HepG2 (cell line): Measurements from ENCODE around the gene SLC29A1. TPM values are rescaled to one million over a fixed set of nuclear protein-coding genes. Genes with fewer than 3 reads are reported as not detected.

Experiments used
- MEF2D ChIP-seq: sonication (generic); formaldehyde crosslinking; IDR thresholded peaks from 2 replicates; pipeline ENCODE4 v1.5.1; 2020; ENCODE audit warnings: mild to moderate bottlenecking, missing genetic modification reagents
- ONECUT2 ChIP-seq: sonication (generic); formaldehyde crosslinking; IDR thresholded peaks from 2 replicates; pipeline ENCODE4 v1.4.0; 2020; ENCODE audit warnings: missing genetic modification reagents
- STAT6 ChIP-seq: sonication (generic); formaldehyde crosslinking; IDR thresholded peaks from 2 replicates; pipeline ENCODE4 v1.4.0; 2020; ENCODE audit warnings: missing genetic modification reagents, mild to moderate bottlenecking, borderline replicate concordance
- ZNF180 ChIP-seq: sonication (generic); formaldehyde crosslinking; IDR thresholded peaks from 2 replicates; pipeline ENCODE4 v1.4.0; 2020; ENCODE audit warnings: low read depth, missing genetic modification reagents, borderline replicate concordance
- ZNF225 ChIP-seq: sonication (generic); formaldehyde crosslinking; IDR thresholded peaks from 2 replicates; pipeline ENCODE4 v1.4.0; 2020; ENCODE audit warnings: mild to moderate bottlenecking, missing genetic modification reagents
- ZNF547 ChIP-seq: sonication (generic); formaldehyde crosslinking; IDR thresholded peaks from 2 replicates; pipeline ENCODE4 v1.5.1; 2020; ENCODE audit warnings: mild to moderate bottlenecking, missing genetic modification reagents
- polyA plus RNA-seq, 8 experiments: library from polyadenylated mRNA; depleted of rRNA in 3 of 8; stranded (reverse) in 7 of 8; unstranded in 1 of 8; fragments of >200 nt; fragmentation: Illumina TruSeq in 4 of 8; extraction: Trizol in 4 of 8; gene quantifications; 2 replicates each; pipeline versions ENCODE4 v1.2.1 to v1.2.3, GENCODE V29; 2011 to 2016; ENCODE audit warnings: low read depth in 4 of 8, missing spikeins in 1 of 8, mixed read lengths in 1 of 8; ENCODE audit not compliant: insufficient read depth in 1 of 8
- total RNA-seq, 5 experiments: library from RNA; depleted of rRNA; stranded (reverse); fragments of >200 nt; fragmentation: Illumina TruSeq; extraction: Trizol; gene quantifications; 2 replicates each; pipeline ENCODE4 v1.2.3, GENCODE V29; 2016; ENCODE audit warnings: low read depth in 1 of 5
- TF ChIP-seq, protein P1 (sequence below): sonication (generic); formaldehyde crosslinking; IDR thresholded peaks from 2 replicates; pipeline ENCODE4 v1.5.1; 2020; ENCODE audit warnings: mild to moderate bottlenecking, moderate library complexity, missing genetic modification reagents
- TF ChIP-seq, protein P2 (sequence below): sonication (generic); formaldehyde crosslinking; IDR thresholded peaks from 2 replicates; pipeline ENCODE4 v1.5.1; 2020; ENCODE audit warnings: mild to moderate bottlenecking, missing genetic modification reagents, moderate library complexity

The SLC29A1 gene
- total and polyA plus RNA-seq, 2 of the 13 experiments (the other 11 are each of a cell fraction or from before 2014, with no cell fraction given): 43.2 to 106 TPM

- TF ChIP-seq, protein P1, sequence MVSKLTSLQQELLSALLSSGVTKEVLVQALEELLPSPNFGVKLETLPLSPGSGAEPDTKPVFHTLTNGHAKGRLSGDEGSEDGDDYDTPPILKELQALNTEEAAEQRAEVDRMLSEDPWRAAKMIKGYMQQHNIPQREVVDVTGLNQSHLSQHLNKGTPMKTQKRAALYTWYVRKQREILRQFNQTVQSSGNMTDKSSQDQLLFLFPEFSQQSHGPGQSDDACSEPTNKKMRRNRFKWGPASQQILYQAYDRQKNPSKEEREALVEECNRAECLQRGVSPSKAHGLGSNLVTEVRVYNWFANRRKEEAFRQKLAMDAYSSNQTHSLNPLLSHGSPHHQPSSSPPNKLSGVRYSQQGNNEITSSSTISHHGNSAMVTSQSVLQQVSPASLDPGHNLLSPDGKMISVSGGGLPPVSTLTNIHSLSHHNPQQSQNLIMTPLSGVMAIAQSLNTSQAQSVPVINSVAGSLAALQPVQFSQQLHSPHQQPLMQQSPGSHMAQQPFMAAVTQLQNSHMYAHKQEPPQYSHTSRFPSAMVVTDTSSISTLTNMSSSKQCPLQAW: peak; percentile 31; the same call in 1 of the 2 replicates
- TF ChIP-seq, protein P2, sequence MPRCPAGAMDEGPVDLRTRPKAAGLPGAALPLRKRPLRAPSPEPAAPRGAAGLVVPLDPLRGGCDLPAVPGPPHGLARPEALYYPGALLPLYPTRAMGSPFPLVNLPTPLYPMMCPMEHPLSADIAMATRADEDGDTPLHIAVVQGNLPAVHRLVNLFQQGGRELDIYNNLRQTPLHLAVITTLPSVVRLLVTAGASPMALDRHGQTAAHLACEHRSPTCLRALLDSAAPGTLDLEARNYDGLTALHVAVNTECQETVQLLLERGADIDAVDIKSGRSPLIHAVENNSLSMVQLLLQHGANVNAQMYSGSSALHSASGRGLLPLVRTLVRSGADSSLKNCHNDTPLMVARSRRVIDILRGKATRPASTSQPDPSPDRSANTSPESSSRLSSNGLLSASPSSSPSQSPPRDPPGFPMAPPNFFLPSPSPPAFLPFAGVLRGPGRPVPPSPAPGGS (CRISPR knock-in tag): 0 out of 2 replicates have a peak, but pooled peaks have one; percentile 30
- TF ChIP-seq MEF2D (CRISPR knock-in tag): 0 out of 2 replicates have a peak, but pooled peaks have one; percentile 27
- TF ChIP-seq ZNF225: peak; percentile 20; the same call in 1 of the 2 replicates
- no peak for TF ChIP-seq ONECUT2
- no peak for TF ChIP-seq STAT6 (CRISPR knock-in tag)
- TF ChIP-seq ZNF547 (CRISPR knock-in tag): 0 out of 2 replicates have a peak, but pooled peaks have one; percentile 53
- TF ChIP-seq ZNF180 (CRISPR knock-in tag): no peak
- TF ChIP-seq, all 625 proteins: peak for 11
These were observed 39.3 kb downstream of the SLC29A1 start (continued) for GRCh38 chr6:44262467-44263353.
